ENCODE results near the gene TBX3. TPM values are rescaled to one million over a fixed set of nuclear protein-coding genes. Genes with fewer than 3 reads are reported as not detected.

TBX3 gene
- total RNA-seq, 1 donor, result under 0.01 TPM

GRCh38 chr12:114683709-114684097 is 272 bp downstream of the TBX3 start:
- no peak for DNase-seq (ENCODE audit: low read depth in 2 of 3, low spot score in 2 of 3)

- no peak for DNase-seq (ENCODE audit: low read depth in 2 of 3, low spot score in 2 of 3)
Measured at GRCh38 chr12:114682785-114683708, 928 bp downstream of the TBX3 start.

DNA sequence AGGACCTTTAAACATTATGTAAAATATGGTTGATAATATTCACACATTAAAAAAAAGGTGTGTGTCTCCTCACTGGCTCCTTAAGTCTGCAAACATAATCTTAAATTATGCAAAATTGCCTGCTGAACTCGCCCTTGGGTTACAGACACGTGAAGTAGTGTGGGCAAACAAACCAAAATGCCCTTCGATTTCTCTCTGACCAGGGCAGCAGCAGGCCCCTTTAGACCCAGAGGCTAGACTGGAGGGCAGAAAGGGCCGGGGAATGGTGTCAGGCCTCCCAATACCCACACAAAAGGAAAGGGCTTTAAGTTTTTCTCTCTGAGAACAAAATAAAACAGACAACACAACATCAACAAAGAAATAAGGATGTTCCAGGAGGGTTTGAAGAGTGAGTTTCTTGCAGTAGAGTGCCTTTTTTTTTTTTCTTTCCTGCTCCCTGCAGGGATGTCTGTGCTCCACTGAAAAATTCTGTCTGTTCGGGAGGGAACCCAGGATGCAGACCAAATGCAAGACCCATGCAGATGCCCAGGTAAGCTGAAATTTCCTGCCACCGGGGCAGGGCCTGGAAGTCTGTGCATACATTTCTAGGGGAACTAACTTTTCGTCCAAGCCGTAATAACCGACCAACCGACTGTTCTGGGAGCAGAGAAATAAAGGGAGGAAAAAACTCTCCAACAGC is 1.7 kb downstream of the TBX3 start:
- DNase-seq (ENCODE audit: low read depth in 2 of 3, low spot score in 2 of 3), result no peak

DNA sequence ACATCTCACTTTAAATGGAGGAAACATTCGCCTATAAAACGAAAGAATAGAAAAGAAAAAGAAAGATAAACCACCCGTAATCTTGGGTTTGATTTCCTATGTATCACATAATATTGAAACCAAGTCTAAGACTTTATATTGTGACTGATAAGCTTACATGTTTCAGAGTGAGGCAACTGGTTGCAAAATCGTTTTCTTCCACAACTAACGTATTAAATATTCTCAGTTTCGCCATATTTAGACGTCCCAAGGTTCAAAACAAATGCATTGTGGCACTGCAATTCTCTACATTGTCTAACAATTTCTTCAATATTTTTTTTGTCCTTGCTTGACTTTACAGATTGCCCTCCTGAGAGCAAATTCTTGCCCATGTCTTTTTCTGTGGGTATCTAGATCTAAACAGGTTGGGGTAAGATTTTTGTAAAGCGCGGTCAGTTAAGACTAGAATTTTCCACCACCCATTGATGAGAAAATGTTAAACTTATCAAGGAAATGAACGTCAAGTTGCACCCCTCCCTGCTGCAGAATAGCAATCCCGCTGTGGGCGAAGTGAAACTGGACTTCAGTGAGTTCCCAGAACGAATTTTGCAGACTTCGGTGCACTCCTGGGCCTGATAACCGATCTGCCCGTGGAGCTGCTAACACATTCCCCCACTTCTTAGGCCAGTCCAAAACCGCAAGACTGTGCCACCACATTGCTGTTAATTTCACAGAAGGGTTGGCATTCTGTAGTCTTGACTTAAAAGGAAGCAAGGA is 2.7 kb downstream of the TBX3 start:
- DNase-seq (ENCODE audit: low read depth in 2 of 3, low spot score in 2 of 3), result no peak

DNA sequence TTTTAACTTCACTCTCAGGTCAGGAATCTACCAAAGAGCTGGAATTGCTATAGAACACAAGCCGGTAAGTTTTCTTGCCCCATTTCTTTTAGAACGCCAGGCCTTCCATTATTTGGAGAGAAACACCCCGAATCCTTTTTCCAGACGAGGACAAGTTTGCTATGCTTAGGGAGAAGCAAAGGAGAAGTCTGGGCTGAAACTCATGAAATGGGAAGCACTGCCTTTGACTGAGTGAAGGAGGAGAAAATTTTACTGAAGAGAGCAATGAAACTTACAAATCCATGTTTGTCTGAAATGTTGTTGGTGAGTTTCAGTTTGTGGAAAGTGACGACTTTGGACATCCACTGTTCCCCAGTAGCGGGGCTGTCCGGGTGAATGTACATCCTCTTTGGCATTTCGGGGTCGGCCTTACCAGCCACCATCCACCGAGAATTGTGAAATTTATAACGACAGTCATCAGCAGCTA is 3.3 kb downstream of the TBX3 start:
- no peak for DNase-seq (ENCODE audit: low read depth in 2 of 3, low spot score in 2 of 3)

- DNase-seq (ENCODE audit: low read depth in 2 of 3, low spot score in 2 of 3), result no peak
Measured at GRCh38 chr12:114679942-114680341, 4.0 kb downstream of the TBX3 start.

GRCh38 chr12:114679452-114679875 is 4.5 kb downstream of the TBX3 start:
- no peak for DNase-seq (ENCODE audit: low read depth in 2 of 3, low spot score in 2 of 3)

DNA sequence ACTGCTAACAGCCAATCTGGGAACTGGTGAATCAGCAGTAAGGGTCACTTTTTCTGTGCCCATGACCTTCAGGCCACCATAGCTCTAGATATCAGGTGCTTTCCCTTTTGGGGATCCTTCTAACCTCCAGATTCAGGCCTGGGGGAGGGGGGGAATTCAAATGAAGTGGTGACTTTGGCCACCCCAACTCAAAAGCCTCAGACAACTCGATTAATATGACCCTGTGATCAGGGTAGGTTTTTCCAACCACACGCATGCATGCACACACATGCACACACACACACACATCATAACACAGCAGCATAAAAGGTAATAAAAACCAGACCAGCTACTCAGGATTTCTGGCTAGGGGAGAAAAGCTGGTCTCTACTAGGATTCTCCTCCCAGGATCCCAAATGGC is 5.3 kb downstream of the TBX3 start:
- no peak for DNase-seq (ENCODE audit: low read depth in 2 of 3, low spot score in 2 of 3)

GRCh38 chr12:114678028-114678427 is 5.9 kb downstream of the TBX3 start:
- no peak for DNase-seq (ENCODE audit: low read depth in 2 of 3, low spot score in 2 of 3)

DNA sequence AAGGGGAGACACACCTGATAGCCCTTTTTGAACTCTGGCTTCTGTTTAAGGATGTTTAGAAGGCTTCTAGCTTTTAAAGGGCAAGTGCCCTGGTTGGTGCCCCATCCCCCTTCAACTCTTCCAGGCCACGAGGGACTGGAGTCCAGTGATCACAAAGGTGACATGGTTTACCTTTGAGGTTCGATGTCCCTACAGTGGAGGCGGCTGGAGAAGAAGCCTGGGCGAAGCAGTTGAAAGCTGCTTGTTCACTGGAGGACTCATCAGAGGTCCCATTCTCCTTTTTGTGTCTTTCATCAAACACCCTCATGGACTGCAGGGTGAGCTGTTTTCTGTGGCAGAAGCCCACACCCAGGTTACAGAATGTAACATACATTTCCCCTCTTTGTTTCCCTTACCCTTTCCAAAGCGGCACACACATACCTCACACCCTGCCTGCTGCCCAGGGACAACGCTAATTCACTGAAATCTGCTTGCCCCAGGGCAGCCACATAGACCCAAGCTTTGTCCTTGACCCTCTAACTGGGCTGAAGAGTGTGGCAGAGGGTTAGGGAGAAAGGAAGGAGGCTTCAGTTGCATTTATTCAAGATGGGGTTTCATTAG is 7.7 kb downstream of the TBX3 start:
- DNase-seq (ENCODE audit: low read depth in 2 of 3, low spot score in 2 of 3), result no peak

DNA sequence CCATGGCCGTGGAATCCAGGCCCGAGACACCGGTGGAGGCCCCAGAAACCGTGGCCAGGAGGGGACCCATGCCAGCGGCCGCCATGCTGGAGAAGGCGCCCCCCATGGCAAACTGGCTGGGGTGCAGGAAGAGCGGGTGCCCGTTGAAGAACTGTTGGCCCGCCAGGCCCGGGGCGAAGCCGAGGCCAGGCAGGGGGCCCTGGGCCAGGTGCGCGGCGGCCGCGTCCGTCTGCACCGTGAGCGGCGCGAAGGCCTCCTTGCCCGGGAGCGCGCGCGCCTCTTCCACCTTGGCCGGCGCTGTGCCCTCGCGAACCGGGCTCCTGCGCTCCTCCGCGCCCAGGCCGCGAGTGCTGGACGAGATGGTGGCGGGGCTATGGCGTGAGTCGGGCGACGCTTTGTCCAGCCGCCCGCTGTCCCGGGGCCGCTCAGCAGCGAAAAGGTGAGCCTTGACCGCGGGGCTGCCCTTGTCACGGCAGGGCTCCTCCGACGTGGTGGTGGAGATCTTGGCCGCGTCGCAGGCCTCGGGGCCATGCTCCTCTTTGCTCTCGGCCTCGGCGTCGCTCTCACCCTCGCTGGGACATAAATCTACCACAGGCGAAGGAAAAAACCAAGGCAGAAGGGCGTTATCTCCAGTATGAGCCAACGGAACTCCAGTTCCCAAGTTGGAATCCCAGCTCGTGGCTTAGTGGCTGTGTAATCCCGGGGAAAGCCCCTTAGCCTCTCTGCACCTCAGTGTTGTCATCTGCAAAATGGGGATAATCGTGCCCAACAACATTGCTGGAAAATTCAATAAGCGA is 9.5 kb downstream of the TBX3 start:
- DNase-seq (ENCODE audit: low read depth in 2 of 3, low spot score in 2 of 3), result no peak

DNA sequence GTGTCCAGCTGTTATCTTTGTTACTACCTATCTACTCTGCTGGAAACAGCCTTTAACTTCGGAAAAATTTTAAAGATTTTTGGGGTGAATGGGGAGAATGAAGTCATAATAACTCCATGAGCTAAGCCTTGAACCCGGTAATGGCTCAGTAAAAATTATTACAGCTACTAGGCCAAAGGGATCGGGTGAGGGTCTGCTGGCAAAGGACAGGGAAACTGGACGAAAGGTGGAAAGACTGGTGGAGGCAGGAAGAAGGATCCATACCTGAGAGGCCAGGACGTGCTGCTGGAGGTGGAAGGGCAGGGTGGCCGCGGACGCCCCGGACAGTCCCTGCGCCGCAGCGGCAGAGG is 10.1 kb downstream of the TBX3 start:
- no peak for DNase-seq (ENCODE audit: low read depth in 2 of 3, low spot score in 2 of 3)

- DNase-seq (ENCODE audit: low read depth in 2 of 3, low spot score in 2 of 3), result no peak
Measured at GRCh38 chr12:114673169-114673833, 10.7 kb downstream of the TBX3 start.

DNA sequence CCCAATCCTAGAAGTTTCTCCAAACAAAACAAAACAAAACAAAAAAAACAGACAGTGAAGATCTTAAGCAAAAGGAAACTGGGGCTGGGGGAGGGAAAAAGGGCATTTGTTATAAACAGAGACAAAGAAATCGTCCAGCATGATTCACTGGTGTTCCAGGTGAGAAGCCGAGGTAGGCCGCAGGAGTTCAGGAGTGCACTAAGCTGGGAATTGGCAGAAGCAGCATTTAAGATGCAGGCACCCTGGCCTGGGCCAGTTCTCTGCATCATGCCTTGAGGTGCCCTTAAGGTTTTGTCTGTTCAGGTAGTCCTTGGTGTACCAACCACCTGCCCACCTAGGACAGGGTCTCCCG is 11.2 kb downstream of the TBX3 start:
- no peak for DNase-seq (ENCODE audit: low read depth in 2 of 3, low spot score in 2 of 3)

DNA sequence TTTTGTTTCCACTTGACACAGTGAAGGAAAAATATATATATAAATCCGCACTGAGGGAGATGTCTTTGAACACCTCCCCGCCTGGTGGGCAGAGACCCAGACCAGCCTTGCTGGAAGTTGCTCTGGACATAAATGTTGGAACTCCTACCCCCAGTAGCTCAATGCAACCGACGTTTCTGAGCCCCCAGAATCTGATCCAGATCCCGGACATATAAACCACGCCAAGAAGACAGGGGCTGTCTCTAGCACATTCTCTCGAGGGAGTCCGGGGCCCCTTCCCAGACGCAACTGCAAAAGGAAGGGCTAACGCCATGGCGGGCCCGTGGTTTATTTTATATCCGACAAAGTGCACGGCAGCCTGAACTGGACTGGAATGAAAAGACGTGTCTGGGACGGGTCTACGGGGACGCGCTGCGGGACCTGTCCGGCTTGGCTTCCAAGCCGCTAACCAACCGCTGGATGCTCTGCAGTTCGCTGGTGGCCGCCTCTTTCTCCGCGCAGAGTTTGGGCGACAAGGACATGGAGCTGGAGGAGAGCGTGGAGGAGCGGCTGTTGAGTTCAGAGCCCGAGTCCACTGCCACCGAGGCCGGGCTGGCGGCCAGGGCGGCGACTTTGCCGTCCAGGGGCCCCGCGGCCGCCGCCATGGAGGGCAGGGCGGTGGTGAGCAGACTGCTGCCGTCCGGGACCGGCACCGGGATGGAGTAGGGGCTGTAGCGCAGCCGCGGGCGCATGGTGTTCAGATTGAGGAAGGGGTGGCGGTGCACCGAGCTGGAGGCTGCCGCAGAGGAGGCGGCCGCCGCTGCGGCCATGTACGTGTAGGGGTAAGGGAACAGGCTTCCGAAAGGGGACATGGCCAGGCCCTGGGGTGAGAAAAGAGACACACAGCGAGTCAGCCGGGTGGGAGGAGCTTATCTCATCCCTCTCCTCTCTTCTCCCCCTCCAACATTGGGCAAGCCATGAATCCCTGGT is 12.2 kb downstream of the TBX3 start:
- no peak for DNase-seq (ENCODE audit: low read depth in 2 of 3, low spot score in 2 of 3)

DNA sequence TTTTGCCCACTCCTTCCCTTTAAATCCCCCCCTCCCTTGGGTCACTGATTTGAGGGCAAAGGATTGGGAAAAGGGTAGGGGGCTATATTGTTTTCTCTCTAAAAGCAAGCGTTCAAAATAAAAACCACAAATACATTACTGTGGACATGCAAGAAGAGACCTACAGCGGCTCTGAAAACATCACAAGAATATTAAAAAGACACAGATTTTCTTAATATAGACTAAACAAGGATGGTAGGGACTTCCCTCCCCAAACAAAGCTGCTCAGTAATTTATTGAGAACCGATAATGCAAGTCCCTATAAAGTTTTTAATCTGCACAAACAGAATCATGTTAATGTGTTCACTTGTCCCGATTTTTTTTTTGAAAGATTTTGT is 12.9 kb downstream of the TBX3 start:
- DNase-seq (ENCODE audit: low read depth in 2 of 3, low spot score in 2 of 3), result no peak

GRCh38 chr12:114670291-114670980 is 13.5 kb downstream of the TBX3 start:
- no peak for DNase-seq (ENCODE audit: low read depth in 2 of 3, low spot score in 2 of 3)

Data from hematopoietic multipotent progenitor cell (in vitro differentiated cells).